Lung (tissue), 12 donors: ENCODE results near the gene MON1B. TPM values are rescaled to one million over a fixed set of nuclear protein-coding genes. Genes with fewer than 3 reads are reported as not detected.

ENCODE experiments used
- ATAC-seq: fragments of 200-7000 bp; cut with Tn5 transposase; one replicate; pipeline ENCODE4 v1.9.1; 2020; ENCODE audit warnings: moderate number of reproducible peaks; ENCODE audit not compliant: insufficient read depth, low FRiP score
- DNase-seq, 3 donors: peaks; one replicate each; pipeline ENCODE4 v3.0.0-alpha.2; 2013 to 2017
- H3K27ac ChIP-seq, 2 donors: one replicate each; pipeline ENCODE4 v1.5.1; 2013; ENCODE audit warnings: mild to moderate bottlenecking in 2 of 2, moderate library complexity in 2 of 2, control low read depth in 1 of 2, inconsistent platforms in 1 of 2, low read depth in 1 of 2, low read length in 1 of 2
- H3K27me3 ChIP-seq, 3 donors: one replicate each; pipeline ENCODE4 v1.5.1; 2013; ENCODE audit warnings: low read length in 2 of 3; ENCODE audit not compliant: control insufficient read depth in 3 of 3, insufficient read depth in 3 of 3
- H3K36me3 ChIP-seq, 4 donors: one replicate each; pipeline ENCODE4 v1.5.1; 2013; ENCODE audit warnings: low read length in 4 of 4, mild to moderate bottlenecking in 1 of 4, moderate library complexity in 1 of 4; ENCODE audit not compliant: control insufficient read depth in 4 of 4, insufficient read depth in 4 of 4
- H3K4me1 ChIP-seq, 5 donors: one replicate each; pipeline ENCODE4 v1.5.1; 2013; ENCODE audit warnings: low read length in 5 of 5, mild to moderate bottlenecking in 2 of 5, moderate library complexity in 1 of 5; ENCODE audit not compliant: control insufficient read depth in 5 of 5, insufficient read depth in 5 of 5
- H3K4me3 ChIP-seq: one replicate; pipeline ENCODE4 v1.5.1; 2013; ENCODE audit warnings: mild to moderate bottlenecking, control low read depth, moderate library complexity
- H3K9ac ChIP-seq, 2 donors: one replicate each; pipeline ENCODE4 v1.5.1; 2013; ENCODE audit warnings: low read length in 2 of 2, control low read depth in 1 of 2; ENCODE audit not compliant: insufficient read depth in 1 of 2
- H3K9me3 ChIP-seq, 4 donors: one replicate each; pipeline ENCODE4 v1.5.1; 2013; ENCODE audit warnings: low read length in 3 of 4, mild to moderate bottlenecking in 1 of 4, moderate library complexity in 1 of 4; ENCODE audit not compliant: control insufficient read depth in 4 of 4, insufficient read depth in 3 of 4
- CTCF ChIP-seq: IDR thresholded peaks from 2 replicates; pipeline ENCODE4 v1.5.1; 2012; ENCODE audit warnings: mild to moderate bottlenecking; ENCODE audit errors: control extremely low read depth, extremely low read depth
- WGBS, 2 donors: extraction: QIAGEN DNeasy Blood & Tissue Kit; methylation state at CpG; one replicate each; pipeline ENCODE4 v1.1.7; 2013; 5-methylcytosine and 5-hydroxymethylcytosine counted together
- polyA plus RNA-seq, 2 donors: library from polyadenylated mRNA; stranded (reverse); fragments of 200-250 nt; gene quantifications; one replicate each; pipeline ENCODE4 v1.2.1, GENCODE V29; 2013
- total RNA-seq, 2 donors: library from RNA; depleted of rRNA in 1 of 2; stranded (reverse); fragments of >200 nt in 1 of 2; gene quantifications; one replicate each; pipeline ENCODE4 v1.2.1, GENCODE V29; 2014 to 2021
- donor health status: control.
- donor health status: control.
- donor health status: Bipolar disorder and iron deficiency.
- donor health status: healthy.
- donor health status: DM: yes; HTN: yes; CAD: no.

Gene MON1B
- total and polyA plus RNA-seq, 4 donors, result 8.8 to 77.8 (median 23.8) TPM

- peaks cover 0 to 10% (median 9%) of the 10 kb centered on the region in 5 donors for H3K4me1 ChIP-seq
- no peaks in the 10 kb centered on the region for H3K9me3 ChIP-seq
- no peak for TF ChIP-seq CTCF
- WGBS, 2 donors, result 97 to 98% methylated on average over 48 of the region's 48 CpGs
- DNase-seq (no peak), ATAC-seq (no peak)
- H3K27me3 ChIP-seq, result no peaks in the 10 kb centered on the region
- peaks cover 15 to 50% (median 20%) of the 10 kb centered on the region in 4 donors for H3K36me3 ChIP-seq
- no peak overlapping the region for H3K27ac ChIP-seq
- H3K9ac ChIP-seq, result no peak overlapping the region
- no peak overlapping the region for H3K4me3 ChIP-seq
Observed at GRCh38 chr16:77194295-77195231, 3.6 kb downstream of the MON1B start.

DNA sequence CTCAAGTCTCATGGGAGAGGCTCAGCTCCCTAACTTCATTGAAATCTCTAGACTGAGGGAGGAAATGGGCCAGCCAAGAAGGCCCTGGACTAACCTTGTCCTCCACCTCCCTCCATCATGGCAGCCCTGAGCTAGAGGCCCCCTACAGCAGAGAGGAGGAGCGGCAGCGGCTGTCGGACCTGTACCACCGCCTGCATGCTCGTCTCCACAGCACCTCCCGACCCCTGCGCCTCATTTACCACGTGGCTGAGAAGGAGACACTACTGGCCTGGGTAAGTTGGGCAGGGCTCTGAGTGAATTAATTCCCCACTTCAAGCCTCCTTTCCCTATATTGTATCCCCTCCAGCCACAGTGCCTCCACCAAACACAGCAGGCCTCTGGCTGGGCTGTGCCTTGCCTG lies 4.4 kb downstream of the MON1B start:
- 91 to 93% methylated on average over 8 of the region's 8 CpGs for WGBS, 2 donors
- Histone ChIP-seq H3K27ac (no peak overlapping the region), H3K36me3 (peaks cover 15 to 50% (median 20%) of the 10 kb centered on the region in 4 donors), H3K4me3 (no peak overlapping the region), H3K4me1 (peaks cover 0 to 10% (median 9%) of the 10 kb centered on the region in 5 donors), H3K9me3 (no peaks in the 10 kb centered on the region), H3K9ac (no peak overlapping the region), H3K27me3 (no peaks in the 10 kb centered on the region)
- no peak for DNase-seq
- no peak for TF ChIP-seq CTCF
- ATAC-seq, result no peak

DNA sequence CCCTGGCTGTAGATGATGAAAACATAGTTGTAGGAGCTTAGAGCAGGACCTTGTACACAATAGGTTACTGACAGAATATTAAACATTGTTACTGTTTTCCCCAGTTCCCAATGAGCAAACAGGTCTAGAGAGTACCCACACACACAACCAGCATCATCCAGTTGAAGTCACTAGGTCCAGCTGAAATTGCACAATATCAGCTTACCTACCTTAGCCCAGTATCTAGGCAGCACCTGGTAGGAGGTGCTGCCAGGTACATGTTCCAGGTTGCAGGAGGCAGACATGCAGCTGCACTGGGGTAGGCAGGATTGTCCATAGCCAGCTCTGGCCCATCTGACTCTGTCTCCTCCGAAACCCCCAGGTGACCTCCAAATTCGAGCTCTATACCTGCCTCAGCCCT lies 6.8 kb downstream of the MON1B start:
- Histone ChIP-seq H3K4me1 (peaks cover 0 to 4% (median 0%) of the 10 kb centered on the region in 5 donors), H3K27ac (no peak overlapping the region), H3K9me3 (no peaks in the 10 kb centered on the region), H3K4me3 (no peak overlapping the region), H3K27me3 (no peaks in the 10 kb centered on the region), H3K36me3 (peaks cover 15 to 50% (median 20%) of the 10 kb centered on the region in 4 donors), H3K9ac (no peak overlapping the region)
- ATAC-seq (no peak), DNase-seq (no peak)
- TF ChIP-seq CTCF, result no peak
- WGBS, 2 donors, result 98 to 100% methylated on average over 2 of the region's 2 CpGs
